H7 (cell line): ENCODE measurements around the gene NES. TPM values are rescaled to one million over a fixed set of nuclear protein-coding genes. Genes with fewer than 3 reads are reported as not detected.

Experiments
- DNase-seq: peaks from one replicate; pipeline ENCODE4 v3.0.0; 2012
- H3K27me3 ChIP-seq: 2 replicates; pipeline ENCODE4 v1.6.0; 2011; ENCODE audit warnings: mild to moderate bottlenecking, low read length; ENCODE audit not compliant: control insufficient read depth, insufficient read depth
- H3K36me3 ChIP-seq: replicated peaks from 2 replicates; pipeline ENCODE4 v1.5.1; 2011; ENCODE audit warnings: low read length; ENCODE audit not compliant: control insufficient read depth, insufficient read depth
- H3K4me3 ChIP-seq: 2 replicates; pipeline ENCODE4 v1.5.1; 2011; ENCODE audit warnings: low read depth, mild to moderate bottlenecking, control low read depth, low read length, moderate library complexity; ENCODE audit not compliant: insufficient read depth
- total RNA-seq: library from RNA; depleted of rRNA; stranded (reverse); fragments of >200 nt; shearing (Covaris generic); gene quantifications from 2 replicates; pipeline ENCODE4 v1.2.3, GENCODE V29; 2014

The NES gene
- total RNA-seq, 1 experiment from 2014 or later: 231 TPM

DNA sequence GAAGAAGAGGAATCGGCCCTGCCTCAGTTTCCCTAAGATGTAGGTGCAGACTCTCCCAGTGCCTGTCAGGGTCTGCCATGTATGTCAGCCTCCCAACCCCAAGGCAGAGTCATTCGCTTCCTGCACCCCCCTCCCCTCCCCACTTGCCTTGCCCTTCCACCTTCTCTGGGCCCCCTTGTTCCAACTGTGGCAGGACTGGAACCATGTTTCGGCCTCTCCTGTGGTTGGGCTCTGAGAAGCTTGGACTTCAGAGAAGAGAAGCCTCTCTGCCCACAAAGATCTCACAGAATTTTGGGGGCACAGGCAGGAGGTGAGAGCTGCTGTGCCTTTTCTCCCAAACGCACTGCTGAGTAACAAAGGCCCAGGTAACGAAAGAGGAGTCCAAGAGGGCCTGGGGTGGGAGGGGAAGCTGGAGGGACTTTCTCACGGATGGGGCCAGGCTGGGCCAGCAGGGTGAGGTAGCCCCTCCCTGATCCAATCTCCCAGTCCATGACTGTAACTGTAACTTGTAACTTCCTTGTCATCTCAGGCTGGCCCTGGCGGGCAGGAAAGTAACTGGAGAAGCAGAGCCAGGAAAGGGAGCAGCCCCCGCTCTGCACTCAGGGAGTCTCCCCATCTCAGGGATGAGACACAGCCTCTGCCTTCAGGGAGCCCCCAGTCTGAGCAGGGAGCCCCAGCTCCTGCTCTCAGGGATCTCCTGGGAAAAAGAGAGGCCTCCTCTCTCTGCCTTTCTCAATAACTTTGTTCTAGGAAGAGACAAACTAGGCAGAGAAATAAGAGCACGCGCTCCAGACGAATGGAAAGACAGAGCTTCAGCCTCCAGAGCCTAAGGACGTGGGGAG lies 16.9 kb upstream of the NES start:
- Histone ChIP-seq H3K27me3 (peaks cover 10% of the 10 kb centered on the region), H3K36me3 (peaks cover under 1% of the 10 kb centered on the region), H3K4me3 (no peak overlapping the region)
- peak; percentile 73 for DNase-seq

DNA sequence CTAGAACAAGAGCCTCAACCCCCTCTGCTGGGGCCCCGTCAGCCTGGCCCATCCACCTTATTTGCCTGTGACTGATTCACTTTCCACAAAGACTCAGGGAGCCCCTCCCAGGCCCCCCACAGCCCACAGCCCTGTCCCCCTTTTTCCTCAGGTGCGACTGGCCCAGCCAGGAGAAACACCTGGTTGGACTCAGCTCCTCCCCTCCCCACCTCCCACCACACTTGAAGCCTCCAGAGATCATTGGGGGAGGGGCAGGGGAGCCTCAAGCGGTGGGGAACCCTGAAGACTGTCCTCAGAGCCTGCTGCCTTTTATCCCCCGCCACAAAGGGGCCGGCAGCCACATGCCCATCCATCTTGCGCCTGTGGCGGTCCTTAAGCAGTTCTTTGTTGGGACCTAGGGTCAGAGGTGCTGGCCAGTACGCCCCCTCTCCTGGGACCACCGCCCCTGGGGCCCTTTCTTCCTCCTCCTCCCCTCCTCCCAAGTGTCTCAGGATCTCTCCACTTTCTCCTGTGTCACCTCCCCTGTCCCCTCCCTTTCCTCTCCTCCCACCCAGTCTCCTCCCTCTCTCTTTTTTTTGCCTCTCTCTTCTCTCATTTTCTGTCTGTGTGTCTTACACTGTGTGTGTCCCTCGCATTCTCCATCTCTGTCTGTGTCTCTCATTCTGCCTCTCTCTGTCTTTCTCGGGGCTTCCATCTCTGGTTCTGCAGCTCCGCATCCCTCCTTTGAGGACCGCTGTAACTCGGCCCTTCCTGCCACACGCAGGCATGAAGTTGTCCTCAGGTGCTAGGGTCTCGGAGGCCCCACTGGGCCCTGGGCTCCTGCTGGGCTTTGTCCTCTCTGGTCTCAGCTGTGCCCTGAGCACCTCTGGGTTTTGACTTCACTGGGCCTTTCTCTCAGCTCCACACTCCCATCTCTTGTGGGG lies 16.0 kb upstream of the NES start:
- peak; percentile 97 for DNase-seq
- H3K4me3 ChIP-seq: peak overlapping the region; percentile 15
- peaks cover 10% of the 10 kb centered on the region for H3K27me3 ChIP-seq
- H3K36me3 ChIP-seq: no peaks in the 10 kb centered on the region

DNA sequence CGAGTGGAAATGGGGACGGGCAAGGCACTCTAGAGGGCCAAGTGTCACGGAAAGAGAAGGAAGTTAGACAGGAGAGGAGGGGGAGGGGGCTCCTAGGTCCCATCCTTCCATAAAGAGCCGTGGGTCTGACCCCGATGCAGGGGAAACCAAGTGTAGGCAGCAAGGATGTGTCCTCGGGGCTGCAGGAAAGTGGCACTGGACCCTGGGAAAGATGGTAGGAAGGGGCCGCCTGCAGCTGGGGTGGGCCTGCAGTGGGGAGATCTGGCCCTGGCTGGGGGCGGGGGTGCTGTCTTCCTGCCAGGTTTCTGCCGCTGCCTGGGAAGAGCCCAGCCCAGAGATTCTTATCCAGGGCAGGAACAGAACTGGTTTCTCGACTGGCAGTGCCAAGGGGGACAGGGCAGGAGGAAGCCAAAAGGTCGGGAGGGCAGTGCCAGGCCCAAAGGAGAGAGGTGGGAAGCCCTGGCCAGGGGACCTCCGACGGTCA lies 15.3 kb upstream of the NES start:
- Histone ChIP-seq H3K27me3 (peaks cover 10% of the 10 kb centered on the region), H3K4me3 (peak overlapping the region; percentile 12), H3K36me3 (no peaks in the 10 kb centered on the region)
- DNase-seq: peak; percentile 66

DNA sequence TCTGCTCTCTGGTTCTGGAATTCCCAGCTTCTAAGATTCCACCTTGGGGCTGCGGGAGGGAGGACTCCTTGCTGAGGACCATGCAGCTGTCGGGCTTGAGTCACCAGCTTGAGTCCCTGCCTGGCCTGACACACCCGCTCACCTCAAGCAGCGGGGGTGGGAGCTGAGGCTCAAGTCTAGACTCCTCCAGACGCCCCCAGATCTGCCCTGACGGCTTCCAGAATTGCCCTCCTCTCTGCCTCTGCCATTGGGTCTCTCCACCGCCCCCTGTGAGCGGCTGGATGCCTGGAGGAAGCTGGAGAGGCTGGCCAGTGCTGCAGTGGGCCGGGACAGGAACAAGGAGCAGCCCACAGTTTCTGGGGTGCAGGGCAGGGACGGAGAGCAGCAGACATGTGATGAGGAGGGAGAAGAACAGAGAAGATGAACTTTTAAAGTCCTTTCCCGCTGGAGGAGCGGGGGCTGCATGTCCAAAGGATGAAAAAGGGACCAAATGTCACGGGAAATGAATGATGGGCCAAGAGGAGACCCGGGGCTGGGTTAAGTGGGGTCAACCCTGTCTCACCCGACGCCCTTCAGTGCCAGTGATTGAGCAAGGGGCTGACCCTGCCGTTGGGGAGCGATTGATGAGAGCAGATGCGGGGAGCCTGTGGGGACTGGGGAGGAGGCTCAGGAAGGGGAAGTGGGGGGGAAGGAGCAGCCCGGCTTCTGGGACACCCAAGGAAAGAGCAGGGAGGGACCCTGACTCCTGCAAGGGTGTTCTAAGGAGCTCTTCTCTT lies 14.6 kb upstream of the NES start:
- Histone ChIP-seq H3K4me3 (0 out of 2 replicates have a peak overlapping the region, but pooled peaks have one; percentile 12), H3K27me3 (peaks cover 10% of the 10 kb centered on the region), H3K36me3 (no peaks in the 10 kb centered on the region)
- DNase-seq: peak; percentile 75

DNA sequence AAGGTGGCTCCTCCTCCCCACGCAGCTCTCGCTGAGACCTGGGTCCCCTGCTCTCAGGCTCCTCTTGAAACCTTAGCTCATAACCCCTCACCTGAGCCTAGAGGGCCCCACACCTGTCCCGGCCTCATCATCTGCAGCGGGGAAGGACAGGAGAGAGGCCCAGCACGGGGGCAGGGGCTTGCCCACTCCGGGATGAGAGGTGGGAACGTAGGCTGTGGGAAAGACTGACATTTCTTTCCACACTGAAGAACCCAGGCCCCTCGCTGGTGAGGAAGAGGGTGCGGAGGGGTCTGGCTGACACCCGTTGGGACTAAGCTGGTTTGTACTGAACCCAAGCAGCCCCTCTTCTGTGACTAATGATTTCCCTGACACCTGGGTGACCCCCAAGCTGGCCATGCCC lies 14.0 kb upstream of the NES start:
- no peaks in the 10 kb centered on the region for H3K36me3 ChIP-seq
- peaks cover 10% of the 10 kb centered on the region for H3K27me3 ChIP-seq
- H3K4me3 ChIP-seq: no peak overlapping the region
- DNase-seq: no peak

DNA sequence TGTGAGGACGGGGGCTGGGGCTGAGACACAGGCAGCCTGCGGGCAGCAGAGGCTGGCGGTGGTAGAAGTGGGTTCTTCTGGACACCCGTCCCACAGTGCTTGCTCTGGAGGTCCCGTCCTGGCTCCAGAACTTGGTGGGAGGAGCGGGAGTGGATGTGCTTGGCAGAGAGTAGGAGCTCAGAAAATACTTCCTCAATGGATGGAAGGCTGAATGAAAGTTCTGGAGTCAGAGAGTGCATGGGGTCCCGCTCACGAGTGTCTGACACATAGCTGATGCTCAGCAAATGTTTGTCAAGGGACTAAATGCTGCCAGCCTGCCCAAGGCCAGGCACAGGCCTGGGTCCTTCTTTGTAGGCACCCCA lies 13.4 kb upstream of the NES start:
- Histone ChIP-seq H3K4me3 (no peak overlapping the region), H3K36me3 (no peaks in the 10 kb centered on the region), H3K27me3 (peaks cover 10% of the 10 kb centered on the region)
- DNase-seq: no peak

DNA sequence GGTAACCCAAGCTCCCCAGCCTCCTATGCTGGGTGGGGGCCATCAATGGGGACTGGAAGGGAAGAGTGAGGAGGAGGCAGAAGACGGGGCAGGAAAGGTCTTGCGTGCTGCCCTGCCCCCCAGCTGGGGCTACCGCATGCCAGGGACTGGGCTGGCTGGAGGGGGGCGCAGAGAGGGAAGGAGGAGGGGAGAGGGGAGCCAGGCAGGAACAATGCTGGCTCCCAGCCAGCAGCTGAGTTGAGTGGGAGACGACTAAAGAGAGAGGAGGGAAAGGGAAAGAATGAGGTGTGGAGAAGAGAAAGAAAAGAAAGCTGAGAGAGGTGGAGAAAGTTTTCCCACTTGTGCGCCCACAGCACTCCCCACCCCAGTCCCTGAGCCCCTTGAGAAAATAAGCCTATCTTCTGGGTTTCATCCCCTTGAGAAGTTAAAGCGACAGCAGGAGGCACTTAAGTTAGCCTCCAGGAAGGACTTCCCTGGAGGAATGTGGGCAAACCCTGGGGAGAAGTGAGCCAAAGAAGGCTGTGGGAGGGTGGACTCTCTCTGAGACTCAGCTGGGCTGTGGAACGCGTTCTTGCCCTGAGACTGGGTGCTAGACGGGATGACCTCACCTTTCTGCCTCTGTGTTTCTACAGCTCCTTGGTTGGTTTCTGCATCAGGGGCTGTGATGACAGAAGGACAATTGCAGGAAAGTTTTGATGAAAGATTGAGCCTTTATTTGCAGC lies 12.9 kb upstream of the NES start:
- Histone ChIP-seq H3K27me3 (peaks cover 10% of the 10 kb centered on the region), H3K36me3 (no peaks in the 10 kb centered on the region), H3K4me3 (peak overlapping the region; percentile 19)
- DNase-seq: peak; percentile 64

DNA sequence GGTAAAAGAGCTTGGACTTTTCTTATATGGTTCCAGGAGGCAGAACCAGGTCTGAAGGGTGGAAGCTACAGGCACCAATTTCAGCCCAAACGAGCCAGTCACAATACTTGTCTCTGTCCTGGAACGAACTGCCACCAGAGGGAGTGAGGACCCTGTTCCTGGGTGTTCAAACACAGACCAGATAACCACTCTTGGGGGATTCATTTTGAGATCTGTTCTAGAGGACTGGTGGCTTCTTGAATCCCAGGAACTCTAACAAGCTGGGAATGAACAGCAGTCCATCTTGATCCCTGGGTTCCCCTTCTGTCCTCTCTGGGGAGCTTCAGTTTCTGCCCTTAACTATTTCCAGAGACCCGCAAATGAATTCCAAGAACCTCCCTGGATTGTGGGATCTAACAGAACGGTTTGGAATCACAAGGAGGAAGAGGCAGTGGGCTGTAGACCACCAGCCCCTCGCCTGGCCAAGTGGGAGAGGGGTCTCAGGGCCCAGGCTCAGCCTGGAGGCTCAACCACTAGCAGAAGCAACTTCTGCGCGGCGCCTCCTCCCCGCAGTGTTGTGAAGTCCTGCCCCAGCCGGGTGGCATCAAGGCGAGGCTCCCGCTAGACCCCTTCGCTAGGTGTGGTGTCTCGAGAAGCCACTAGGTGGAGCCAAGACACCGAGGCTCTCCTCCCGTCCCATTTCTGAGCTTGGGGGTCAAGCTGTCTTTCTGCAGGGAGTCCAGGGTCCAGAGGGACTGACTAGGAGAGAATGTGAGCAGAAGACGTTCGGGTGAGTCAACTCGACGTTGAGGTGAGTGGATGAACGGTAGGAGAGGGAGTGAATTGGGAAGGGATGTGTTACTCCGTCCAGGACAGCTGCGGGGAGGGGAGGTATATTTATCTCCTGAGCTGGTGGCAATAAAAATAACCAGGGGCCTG lies 12.1 kb upstream of the NES start:
- peak overlapping the region; percentile 19 for H3K4me3 ChIP-seq
- no peaks in the 10 kb centered on the region for H3K36me3 ChIP-seq
- DNase-seq: peak; percentile 94
- peaks cover 10% of the 10 kb centered on the region for H3K27me3 ChIP-seq

DNA sequence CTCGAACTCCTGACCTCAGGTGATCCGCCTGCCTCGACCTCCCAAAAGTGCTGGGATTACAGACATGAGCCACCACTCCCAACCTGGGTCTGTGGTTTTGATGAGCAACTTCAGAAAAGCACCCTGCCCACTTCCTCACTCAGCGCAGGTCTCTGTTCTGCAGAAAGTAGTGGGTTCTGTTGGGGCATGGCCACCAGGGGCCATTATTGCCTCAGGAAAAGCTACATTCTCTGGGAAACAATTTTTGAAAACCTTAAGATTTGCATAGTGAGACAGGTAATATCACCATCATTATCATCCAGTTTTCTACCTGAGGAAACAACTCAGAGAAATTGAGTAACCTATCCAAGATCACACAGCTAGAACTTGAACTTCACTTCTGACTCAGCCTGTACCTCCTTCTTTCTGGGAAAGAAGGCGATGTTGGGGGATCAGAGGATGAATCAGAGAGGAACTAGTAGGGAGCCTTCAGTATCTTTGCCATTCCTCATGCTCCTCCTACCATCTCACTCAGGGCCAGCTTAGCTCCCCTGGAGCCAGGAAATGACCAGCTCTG lies 7.1 kb upstream of the NES start:
- Histone ChIP-seq H3K36me3 (no peaks in the 10 kb centered on the region), H3K27me3 (peaks cover 2% of the 10 kb centered on the region), H3K4me3 (no peak overlapping the region)
- DNase-seq: peak; percentile 26

- peak; percentile 66 for DNase-seq
- Histone ChIP-seq H3K4me3 (no peak overlapping the region), H3K36me3 (no peaks in the 10 kb centered on the region), H3K27me3 (no peaks in the 10 kb centered on the region; the same call in 1 of the 2 replicates)
Observed at GRCh38 chr1:156682166-156682890, 5.1 kb upstream of the NES start.

GRCh38 chr1:156681196-156681960 lies 4.2 kb upstream of the NES start:
- no peak for DNase-seq
- H3K27me3 ChIP-seq: no peaks in the 10 kb centered on the region; the same call in 1 of the 2 replicates

DNA sequence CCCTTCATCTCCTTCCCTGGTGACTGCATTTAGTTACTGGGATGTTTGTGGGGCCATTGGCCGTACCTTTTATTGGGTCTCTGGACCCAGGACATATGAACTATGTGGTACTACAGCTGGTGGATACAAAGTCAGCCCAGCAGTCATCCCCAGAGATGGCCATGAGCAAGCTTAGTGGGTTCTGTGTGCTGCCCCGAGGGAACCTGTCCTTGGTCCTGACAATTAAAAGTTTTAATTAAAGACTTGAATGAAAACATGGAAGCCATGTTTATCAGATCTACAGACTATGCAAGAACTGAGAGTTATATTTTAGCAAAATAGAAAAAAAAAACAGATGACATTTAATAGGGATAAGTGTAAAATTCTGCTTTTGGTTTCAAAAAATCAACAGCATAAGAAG lies 2.8 kb upstream of the NES start:
- no peak overlapping the region for H3K4me3 ChIP-seq
- no peaks in the 10 kb centered on the region; the same call in 1 of the 2 replicates for H3K27me3 ChIP-seq
- H3K36me3 ChIP-seq: peaks cover 2% of the 10 kb centered on the region
- DNase-seq: no peak

More at GRCh38 chr1:156681196-156681960, 4.2 kb upstream of the NES start:
- Histone ChIP-seq H3K36me3 (no peaks in the 10 kb centered on the region), H3K4me3 (no peak overlapping the region)
